Erythroblast (primary cell): ENCODE measurements around the gene VWA3B.

Experiments used
- GATA1 ChIP-seq: IDR thresholded peaks from 2 replicates; pipeline ENCODE4 v1.6.1; 2011; ENCODE audit warnings: low read depth, mild to moderate bottlenecking, control low read depth, low read length, moderate library complexity
- POLR2A ChIP-seq: IDR thresholded peaks from 2 replicates; pipeline ENCODE4 v1.6.1; 2011; ENCODE audit warnings: mild to moderate bottlenecking, low read length

DNA sequence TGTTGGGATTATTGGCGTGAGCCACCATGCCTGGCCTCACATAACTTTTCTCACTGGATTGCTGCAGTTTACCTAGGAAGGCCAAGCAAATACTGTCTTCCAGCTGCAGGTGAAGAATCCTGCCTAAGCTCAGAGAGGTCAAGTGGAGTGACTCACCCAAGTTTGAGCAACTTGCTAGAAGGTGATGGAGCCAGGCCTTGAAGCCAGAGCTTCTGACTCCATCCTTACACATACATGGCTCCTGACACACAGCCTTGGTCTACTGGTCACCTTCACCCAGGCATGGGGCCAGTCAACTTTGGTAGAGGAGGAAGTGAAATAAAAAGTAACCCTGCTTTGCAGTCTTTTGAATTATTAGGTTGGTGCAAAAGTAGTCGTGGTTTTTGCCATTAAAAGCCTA is 93.5 kb downstream of the VWA3B start:
- TF ChIP-seq POLR2A: no peak
- TF ChIP-seq GATA1: no peak
